ENCODE data around the gene PXDN.

Gene PXDN

GRCh38 chr2:1594373-1595171 is 149.7 kb downstream of the PXDN start:
- DNase-seq (ENCODE audit: low read depth): no peak

- no peak for DNase-seq (ENCODE audit: low read depth)
Measured at GRCh38 chr2:1594123-1594372, 150.3 kb downstream of the PXDN start.

GRCh38 chr2:1593371-1594122 is 150.8 kb downstream of the PXDN start:
- peak; percentile 70 for DNase-seq (ENCODE audit: low read depth)

- no peak for DNase-seq (ENCODE audit: low read depth)
Measured at GRCh38 chr2:1591978-1592907, 152.1 kb downstream of the PXDN start.

GRCh38 chr2:1591461-1591770 is 152.9 kb downstream of the PXDN start:
- DNase-seq (ENCODE audit: low read depth): no peak

GRCh38 chr2:1590596-1591460 is 153.5 kb downstream of the PXDN start:
- DNase-seq (ENCODE audit: low read depth): no peak

GRCh38 chr2:1588978-1589621 is 155.2 kb downstream of the PXDN start:
- DNase-seq (ENCODE audit: low read depth): no peak

- DNase-seq (ENCODE audit: low read depth): no peak
Measured at GRCh38 chr2:1588051-1588977, 156.0 kb downstream of the PXDN start.

- DNase-seq (ENCODE audit: low read depth): no peak
Measured at GRCh38 chr2:1586923-1587840, 157.1 kb downstream of the PXDN start.

GRCh38 chr2:1586251-1586922 is 157.9 kb downstream of the PXDN start:
- no peak for DNase-seq (ENCODE audit: low read depth)

- DNase-seq (ENCODE audit: low read depth): no peak
Measured at GRCh38 chr2:1585635-1586034, 158.7 kb downstream of the PXDN start.

GRCh38 chr2:1584691-1585485 is 159.4 kb downstream of the PXDN start:
- DNase-seq (ENCODE audit: low read depth): no peak

GRCh38 chr2:1584051-1584531 is 160.2 kb downstream of the PXDN start:
- no peak for DNase-seq (ENCODE audit: low read depth)

- no peak for DNase-seq (ENCODE audit: low read depth)
Measured at GRCh38 chr2:1582891-1583341, 161.4 kb downstream of the PXDN start.

GRCh38 chr2:1581965-1582625 is 162.2 kb downstream of the PXDN start:
- no peak for DNase-seq (ENCODE audit: low read depth)

Measured in GM04504 (cell line).